ENCODE results near the gene FAM186B.

Gene FAM186B

DNA sequence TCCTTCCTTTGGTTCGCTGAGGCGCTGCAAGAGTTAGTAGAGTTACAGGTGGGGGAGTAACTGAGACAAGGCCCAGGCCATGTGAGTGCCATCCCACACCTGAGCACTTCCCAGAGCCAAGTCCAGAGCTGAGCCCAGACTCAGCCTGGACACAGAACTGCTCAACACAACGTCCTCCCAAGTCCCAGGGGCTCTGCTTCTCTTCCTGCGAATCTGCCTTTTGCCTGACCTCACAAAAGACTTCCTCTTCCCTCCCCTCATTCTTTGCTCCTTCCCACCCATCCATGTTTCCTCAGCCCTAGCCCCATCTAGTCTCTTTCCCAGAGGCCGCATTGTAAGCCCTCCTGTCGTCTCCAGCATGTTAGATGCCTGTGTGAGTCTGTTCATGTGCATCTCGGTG lies 20.8 kb downstream of the FAM186B start:
- H3K36me3 ChIP-seq (ENCODE audit: insufficient read depth, low read length) = peaks cover 29% of the 10 kb centered on the region; the same call in 1 of the 2 replicates
- H3K4me1 ChIP-seq (ENCODE audit: insufficient read depth, low read length) = no peaks in the 10 kb centered on the region
- H2AFZ ChIP-seq (ENCODE audit: low read depth, low read length) = no peak overlapping the region
- no peak for TF ChIP-seq EZH2 (IDR thresholded peaks at IDR 0.05; ENCODE audit: borderline replicate concordance, low read depth, low read length, severe bottlenecking)
- TF ChIP-seq, protein P1, sequence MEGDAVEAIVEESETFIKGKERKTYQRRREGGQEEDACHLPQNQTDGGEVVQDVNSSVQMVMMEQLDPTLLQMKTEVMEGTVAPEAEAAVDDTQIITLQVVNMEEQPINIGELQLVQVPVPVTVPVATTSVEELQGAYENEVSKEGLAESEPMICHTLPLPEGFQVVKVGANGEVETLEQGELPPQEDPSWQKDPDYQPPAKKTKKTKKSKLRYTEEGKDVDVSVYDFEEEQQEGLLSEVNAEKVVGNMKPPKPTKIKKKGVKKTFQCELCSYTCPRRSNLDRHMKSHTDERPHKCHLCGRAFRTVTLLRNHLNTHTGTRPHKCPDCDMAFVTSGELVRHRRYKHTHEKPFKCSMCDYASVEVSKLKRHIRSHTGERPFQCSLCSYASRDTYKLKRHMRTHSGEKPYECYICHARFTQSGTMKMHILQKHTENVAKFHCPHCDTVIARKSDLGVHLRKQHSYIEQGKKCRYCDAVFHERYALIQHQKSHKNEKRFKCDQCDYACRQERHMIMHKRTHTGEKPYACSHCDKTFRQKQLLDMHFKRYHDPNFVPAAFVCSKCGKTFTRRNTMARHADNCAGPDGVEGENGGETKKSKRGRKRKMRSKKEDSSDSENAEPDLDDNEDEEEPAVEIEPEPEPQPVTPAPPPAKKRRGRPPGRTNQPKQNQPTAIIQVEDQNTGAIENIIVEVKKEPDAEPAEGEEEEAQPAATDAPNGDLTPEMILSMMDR (IDR thresholded peaks at IDR 0.05; ENCODE audit: borderline replicate concordance, extremely low read depth, low read length, poor library complexity, severe bottlenecking) = no peak
- H3K27me3 ChIP-seq (ENCODE audit: insufficient read depth, low read length, poor library complexity) = no peaks in the 10 kb centered on the region
- DNase-seq (no peak), ATAC-seq (ENCODE audit: insufficient read depth, low read depth) (no peak)
- H3K9me3 ChIP-seq (ENCODE audit: insufficient read depth, low read length, severe bottlenecking) = no peaks in the 10 kb centered on the region
- H3K4me2 ChIP-seq (ENCODE audit: insufficient read depth, low read length) = no peak overlapping the region
- no peak overlapping the region for H3K27ac ChIP-seq (ENCODE audit: low read length)
- peaks cover 15% of the 10 kb centered on the region for H4K20me1 ChIP-seq (ENCODE audit: insufficient read depth, low read length)
- no peak overlapping the region for H3K9ac ChIP-seq (ENCODE audit: low read depth, low read length)
- H3K79me2 ChIP-seq (ENCODE audit: insufficient read depth, low read length) = no peaks in the 10 kb centered on the region
- H3K4me3 ChIP-seq (ENCODE audit: low read depth in 1 of 2, low read length in 2 of 2) = no peak overlapping the region

DNA sequence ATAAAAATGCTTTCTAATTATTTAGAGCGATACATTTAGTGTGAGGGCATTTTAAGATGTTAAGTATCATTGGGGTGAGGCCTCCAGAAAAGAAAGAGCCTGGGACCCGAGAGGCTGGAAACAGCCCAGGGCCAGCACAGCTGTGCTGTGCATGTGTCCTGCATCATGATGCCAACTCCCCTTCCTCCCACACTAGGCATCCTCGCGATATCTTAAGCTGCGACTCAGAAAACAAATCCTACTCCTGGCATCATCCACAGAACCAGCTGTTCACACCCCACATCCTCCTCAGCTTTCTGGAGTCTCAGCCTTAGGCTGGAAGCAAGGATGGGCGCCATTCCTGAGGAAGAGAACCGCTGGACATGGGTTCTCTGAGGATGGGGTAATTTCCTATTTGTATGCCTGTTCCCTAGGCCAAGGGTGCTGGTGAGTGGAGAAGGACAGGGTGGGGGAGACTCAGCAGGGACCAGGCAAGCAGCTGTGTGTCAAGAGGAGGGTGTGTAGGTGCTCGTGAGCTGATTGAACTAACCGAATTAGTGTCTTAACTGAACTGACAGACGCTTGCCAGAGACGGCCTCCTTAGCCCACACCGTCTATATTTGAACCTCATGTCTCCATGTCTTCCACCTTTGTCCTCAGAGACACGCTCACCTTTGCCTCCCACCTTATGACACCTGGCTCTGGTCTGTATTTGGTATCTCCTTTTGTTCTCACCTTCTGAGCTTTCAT lies 21.9 kb downstream of the FAM186B start:
- H3K36me3 ChIP-seq (ENCODE audit: insufficient read depth, low read length) = peaks cover 27% of the 10 kb centered on the region; the same call in 1 of the 2 replicates
- no peaks in the 10 kb centered on the region; the same call in 1 of the 2 replicates for H3K79me2 ChIP-seq (ENCODE audit: insufficient read depth, low read length)
- no peak overlapping the region for H3K9ac ChIP-seq (ENCODE audit: low read depth, low read length)
- DNase-seq (no peak), ATAC-seq (ENCODE audit: insufficient read depth, low read depth) (no peak)
- no peaks in the 10 kb centered on the region for H3K9me3 ChIP-seq (ENCODE audit: insufficient read depth, low read length, severe bottlenecking)
- peaks cover 15% of the 10 kb centered on the region for H4K20me1 ChIP-seq (ENCODE audit: insufficient read depth, low read length)
- no peak overlapping the region for H2AFZ ChIP-seq (ENCODE audit: low read depth, low read length)
- no peak overlapping the region for H3K4me2 ChIP-seq (ENCODE audit: insufficient read depth, low read length)
- no peak overlapping the region for H3K27ac ChIP-seq (ENCODE audit: low read length)
- no peaks in the 10 kb centered on the region for H3K4me1 ChIP-seq (ENCODE audit: insufficient read depth, low read length)
- TF ChIP-seq, protein P1 (IDR thresholded peaks at IDR 0.05; ENCODE audit: borderline replicate concordance, extremely low read depth, low read length, poor library complexity, severe bottlenecking) = no peak
- no peak for TF ChIP-seq EZH2 (IDR thresholded peaks at IDR 0.05; ENCODE audit: borderline replicate concordance, low read depth, low read length, severe bottlenecking)
- no peaks in the 10 kb centered on the region for H3K27me3 ChIP-seq (ENCODE audit: insufficient read depth, low read length, poor library complexity)
- H3K4me3 ChIP-seq (ENCODE audit: low read depth in 1 of 2, low read length in 2 of 2) = no peak overlapping the region

DNA sequence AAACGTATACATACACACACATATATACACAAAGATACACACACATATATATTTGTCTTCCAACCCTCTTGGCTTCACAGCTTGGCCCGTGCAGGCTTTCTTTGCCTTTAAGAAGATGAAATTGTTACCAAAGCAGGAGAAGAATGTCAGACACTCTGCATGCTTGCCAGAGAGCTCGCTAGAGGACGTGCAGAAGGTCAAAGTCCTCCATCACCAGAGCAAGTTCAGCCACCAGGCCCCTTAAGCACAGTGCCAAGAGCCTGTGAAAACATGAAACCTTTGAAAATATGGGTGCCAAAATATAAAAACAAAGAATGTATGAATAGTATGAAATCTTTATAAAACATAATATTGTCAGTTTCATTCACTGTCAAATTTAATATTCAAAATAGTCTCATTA lies 22.6 kb downstream of the FAM186B start:
- no peak overlapping the region for H3K4me2 ChIP-seq (ENCODE audit: insufficient read depth, low read length)
- no peaks in the 10 kb centered on the region for H3K9me3 ChIP-seq (ENCODE audit: insufficient read depth, low read length, severe bottlenecking)
- H4K20me1 ChIP-seq (ENCODE audit: insufficient read depth, low read length) = peaks cover 15% of the 10 kb centered on the region
- H3K27ac ChIP-seq (ENCODE audit: low read length) = no peak overlapping the region
- TF ChIP-seq, protein P1 (IDR thresholded peaks at IDR 0.05; ENCODE audit: borderline replicate concordance, extremely low read depth, low read length, poor library complexity, severe bottlenecking) = no peak
- no peak for TF ChIP-seq EZH2 (IDR thresholded peaks at IDR 0.05; ENCODE audit: borderline replicate concordance, low read depth, low read length, severe bottlenecking)
- H3K27me3 ChIP-seq (ENCODE audit: insufficient read depth, low read length, poor library complexity) = no peaks in the 10 kb centered on the region
- no peak for DNase-seq
- H3K79me2 ChIP-seq (ENCODE audit: insufficient read depth, low read length) = no peaks in the 10 kb centered on the region; the same call in 1 of the 2 replicates
- no peak overlapping the region for H2AFZ ChIP-seq (ENCODE audit: low read depth, low read length)
- peaks cover 23% of the 10 kb centered on the region; the same call in 1 of the 2 replicates for H3K36me3 ChIP-seq (ENCODE audit: insufficient read depth, low read length)
- no peak overlapping the region for H3K4me3 ChIP-seq (ENCODE audit: low read depth in 1 of 2, low read length in 2 of 2)
- H3K9ac ChIP-seq (ENCODE audit: low read depth, low read length) = no peak overlapping the region
- ATAC-seq (ENCODE audit: insufficient read depth, low read depth) = no peak
- H3K4me1 ChIP-seq (ENCODE audit: insufficient read depth, low read length) = no peaks in the 10 kb centered on the region
